ENCODE results near the gene GDPD5.

The GDPD5 gene

GRCh38 chr11:75508051-75508561, 17.6 kb downstream of the GDPD5 start:
- TF ChIP-seq CTCF (conservative IDR thresholded peaks at IDR 0.05) (no peak), ZFX (IDR thresholded peaks at IDR 0.05) (no peak)
- peak overlapping the region; percentile 33 for H3K27ac ChIP-seq

GRCh38 chr11:75507571-75507970, 18.2 kb downstream of the GDPD5 start:
- no peak overlapping the region for H3K27ac ChIP-seq
- no peak for TF ChIP-seq CTCF (conservative IDR thresholded peaks at IDR 0.05)
- TF ChIP-seq ZFX (IDR thresholded peaks at IDR 0.05): no peak

- no peak overlapping the region for H3K27ac ChIP-seq
- TF ChIP-seq ZFX (IDR thresholded peaks at IDR 0.05) (no peak), CTCF (conservative IDR thresholded peaks at IDR 0.05) (no peak)
These were observed 18.9 kb downstream of the GDPD5 start for GRCh38 chr11:75506827-75507226.

- H3K27ac ChIP-seq: no peak overlapping the region
- no peak for TF ChIP-seq ZFX (IDR thresholded peaks at IDR 0.05)
- no peak for TF ChIP-seq CTCF (conservative IDR thresholded peaks at IDR 0.05)
These were observed 19.6 kb downstream of the GDPD5 start for GRCh38 chr11:75505916-75506692.

- no peak overlapping the region for H3K27ac ChIP-seq
- TF ChIP-seq CTCF (conservative IDR thresholded peaks at IDR 0.05): no peak
- no peak for TF ChIP-seq ZFX (IDR thresholded peaks at IDR 0.05)
These were observed 21.2 kb downstream of the GDPD5 start for GRCh38 chr11:75504501-75504900.

- no peak overlapping the region for H3K27ac ChIP-seq
- TF ChIP-seq CTCF (conservative IDR thresholded peaks at IDR 0.05) (no peak), ZFX (IDR thresholded peaks at IDR 0.05) (no peak)
These were observed 22.1 kb downstream of the GDPD5 start for GRCh38 chr11:75503531-75504099.

GRCh38 chr11:75502138-75502537, 23.6 kb downstream of the GDPD5 start:
- H3K27ac ChIP-seq: no peak overlapping the region
- no peak for TF ChIP-seq CTCF (conservative IDR thresholded peaks at IDR 0.05)
- TF ChIP-seq ZFX (IDR thresholded peaks at IDR 0.05): no peak

Measured in C4-2B (cell line).